Measurements from ENCODE around the gene HS3ST3A1.

Gene HS3ST3A1

GRCh38 chr17:13598353-13599167 is 3.2 kb downstream of the HS3ST3A1 start:
- no peak for DNase-seq (ENCODE audit: low read depth in 2 of 2)

DNA sequence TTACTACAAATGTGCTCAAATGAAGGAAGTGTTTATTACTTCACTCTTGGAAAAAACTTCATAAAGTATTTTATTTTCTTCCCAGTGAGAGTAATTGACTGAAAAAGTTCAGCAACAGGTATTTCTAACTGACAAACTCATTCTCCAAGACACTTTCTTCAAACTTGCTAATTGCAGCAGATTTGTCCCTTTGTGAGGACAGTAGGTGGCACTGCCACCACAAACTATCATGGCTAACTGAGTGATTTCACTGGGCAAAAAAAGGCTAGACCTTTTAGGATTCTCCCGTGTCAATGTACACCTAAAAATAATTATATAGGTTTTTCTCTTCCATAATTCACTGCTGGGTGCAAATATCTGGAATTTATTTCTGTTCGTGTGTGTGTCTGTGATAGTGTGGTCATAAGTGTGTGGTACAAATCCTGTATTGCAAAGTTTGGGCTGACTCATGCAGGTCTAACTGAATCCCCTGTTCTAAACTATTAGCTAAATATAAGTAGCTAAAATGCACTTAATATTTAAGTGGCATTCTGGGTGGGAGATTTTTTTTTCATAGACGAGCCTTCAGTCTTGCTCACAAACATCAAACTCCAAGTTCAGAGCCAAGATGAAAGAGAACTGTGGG is 3.9 kb downstream of the HS3ST3A1 start:
- DNase-seq (ENCODE audit: low read depth in 2 of 2): no peak

DNA sequence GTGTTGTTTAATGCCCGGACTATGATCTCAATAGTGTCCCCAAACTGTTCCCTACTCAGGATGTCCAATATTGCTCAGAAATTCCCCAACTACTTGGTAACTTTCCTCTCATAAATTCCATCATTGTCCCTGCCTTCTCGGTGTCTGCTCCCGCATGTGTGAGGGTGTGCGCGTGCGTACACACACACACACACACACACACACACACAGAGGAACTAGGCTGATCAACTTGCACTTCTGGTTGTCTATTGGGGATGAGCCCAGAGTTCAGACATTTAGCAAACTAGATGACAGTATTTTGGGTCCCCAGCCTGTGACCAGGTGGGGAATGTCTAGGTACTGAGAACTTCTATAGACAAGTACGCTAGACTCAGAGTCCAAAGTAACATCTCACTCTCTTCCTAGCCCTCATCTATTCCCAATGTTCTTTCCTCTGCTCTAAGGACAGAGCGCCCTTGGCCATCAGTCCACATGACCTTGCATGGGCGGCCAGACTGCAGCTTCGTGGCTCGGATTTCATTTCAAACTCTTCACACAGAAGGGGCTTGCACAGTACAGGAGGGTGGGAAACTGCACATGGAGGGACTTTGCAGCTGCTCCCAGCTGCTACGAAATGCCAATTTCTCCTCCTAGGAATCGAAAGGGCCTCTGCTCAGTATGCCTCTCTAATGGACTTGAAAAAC is 5.3 kb downstream of the HS3ST3A1 start:
- DNase-seq (ENCODE audit: low read depth in 2 of 2): no peak

- no peak for DNase-seq (ENCODE audit: low read depth in 2 of 2)
Measured at GRCh38 chr17:13595599-13595899, 6.2 kb downstream of the HS3ST3A1 start.

- DNase-seq (ENCODE audit: low read depth in 2 of 2): peak; percentile 59 to 89
Measured at GRCh38 chr17:13594762-13595598, 6.7 kb downstream of the HS3ST3A1 start.

- DNase-seq (ENCODE audit: low read depth in 2 of 2): no peak
Measured at GRCh38 chr17:13594310-13594709, 7.4 kb downstream of the HS3ST3A1 start.

DNA sequence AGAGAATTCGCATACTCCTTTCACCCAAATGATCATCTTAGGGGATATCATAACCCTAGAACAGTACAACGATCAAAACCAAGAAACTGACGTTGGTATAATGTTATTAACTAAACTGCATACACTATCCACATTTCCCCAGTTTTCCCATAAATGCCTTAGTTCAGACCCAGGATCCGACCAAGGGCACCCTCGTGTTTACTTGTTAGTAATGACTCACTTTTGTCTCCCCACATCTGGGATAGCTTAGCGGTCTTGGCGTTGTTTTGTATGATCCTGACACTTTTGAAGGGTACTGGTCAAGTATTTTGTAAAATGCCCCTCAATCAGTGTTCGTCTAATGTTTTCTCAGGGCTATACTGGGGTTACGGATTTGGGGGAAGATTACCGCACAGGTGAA is 8.0 kb downstream of the HS3ST3A1 start:
- no peak for DNase-seq (ENCODE audit: low read depth in 2 of 2)

DNA sequence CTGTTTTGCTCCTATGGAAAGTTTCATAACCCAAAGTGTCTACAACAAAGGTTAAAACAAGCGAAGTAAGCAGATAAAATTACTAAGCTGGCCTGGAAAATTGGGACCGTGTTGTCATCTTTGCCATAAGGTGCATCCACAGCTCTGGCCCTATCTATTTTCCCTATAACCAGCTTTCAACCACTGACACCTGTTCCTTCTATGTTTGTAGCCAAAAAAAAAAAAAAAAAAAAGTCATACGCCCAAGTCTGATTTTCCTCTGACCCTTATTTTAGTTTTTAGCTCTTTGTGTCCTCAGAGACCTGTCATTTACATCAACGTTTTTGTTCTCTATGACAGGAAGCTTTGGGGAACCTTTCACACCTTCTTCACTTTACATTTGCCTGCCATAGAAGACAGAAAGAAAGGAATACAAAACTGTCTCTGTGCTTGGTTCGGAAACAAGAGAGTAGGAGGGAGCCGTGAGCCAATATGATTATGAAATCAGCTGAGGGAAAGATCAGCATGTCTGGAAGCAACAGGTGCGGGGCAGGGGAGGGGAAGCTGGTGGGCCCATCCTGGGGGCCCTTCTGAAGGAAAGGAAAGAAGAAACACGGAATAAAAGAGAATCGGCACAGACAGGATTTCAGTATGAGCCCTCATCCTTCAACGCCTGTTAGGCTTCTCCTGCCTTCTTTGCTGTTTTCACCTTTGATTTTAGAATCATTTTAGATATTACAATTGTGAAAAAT is 8.5 kb downstream of the HS3ST3A1 start:
- no peak for DNase-seq (ENCODE audit: low read depth in 2 of 2)

- no peak for DNase-seq (ENCODE audit: low read depth in 2 of 2)
Measured at GRCh38 chr17:13592427-13592826, 9.3 kb downstream of the HS3ST3A1 start.

DNA sequence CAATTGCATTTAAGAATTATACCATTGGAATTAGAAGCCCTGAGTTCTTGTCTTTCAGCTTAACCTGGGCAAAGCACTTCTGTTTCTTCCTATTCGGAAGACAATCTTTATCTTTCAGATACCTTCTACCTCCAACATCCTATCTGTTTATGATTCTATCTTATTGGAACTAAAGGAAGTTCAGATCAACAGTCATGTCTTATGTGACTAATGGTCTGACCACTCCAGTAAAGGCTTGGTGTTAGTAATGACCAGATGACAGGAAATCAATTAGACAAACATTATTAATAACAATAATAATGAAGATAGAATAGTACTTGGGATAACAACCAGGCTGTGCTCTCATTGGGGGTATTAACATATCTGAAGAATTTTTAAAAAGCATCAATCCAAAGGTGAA is 11.3 kb downstream of the HS3ST3A1 start:
- DNase-seq (ENCODE audit: low read depth in 2 of 2): no peak

GRCh38 chr17:13589658-13590057 is 12.1 kb downstream of the HS3ST3A1 start:
- DNase-seq (ENCODE audit: low read depth in 2 of 2): no peak

DNA sequence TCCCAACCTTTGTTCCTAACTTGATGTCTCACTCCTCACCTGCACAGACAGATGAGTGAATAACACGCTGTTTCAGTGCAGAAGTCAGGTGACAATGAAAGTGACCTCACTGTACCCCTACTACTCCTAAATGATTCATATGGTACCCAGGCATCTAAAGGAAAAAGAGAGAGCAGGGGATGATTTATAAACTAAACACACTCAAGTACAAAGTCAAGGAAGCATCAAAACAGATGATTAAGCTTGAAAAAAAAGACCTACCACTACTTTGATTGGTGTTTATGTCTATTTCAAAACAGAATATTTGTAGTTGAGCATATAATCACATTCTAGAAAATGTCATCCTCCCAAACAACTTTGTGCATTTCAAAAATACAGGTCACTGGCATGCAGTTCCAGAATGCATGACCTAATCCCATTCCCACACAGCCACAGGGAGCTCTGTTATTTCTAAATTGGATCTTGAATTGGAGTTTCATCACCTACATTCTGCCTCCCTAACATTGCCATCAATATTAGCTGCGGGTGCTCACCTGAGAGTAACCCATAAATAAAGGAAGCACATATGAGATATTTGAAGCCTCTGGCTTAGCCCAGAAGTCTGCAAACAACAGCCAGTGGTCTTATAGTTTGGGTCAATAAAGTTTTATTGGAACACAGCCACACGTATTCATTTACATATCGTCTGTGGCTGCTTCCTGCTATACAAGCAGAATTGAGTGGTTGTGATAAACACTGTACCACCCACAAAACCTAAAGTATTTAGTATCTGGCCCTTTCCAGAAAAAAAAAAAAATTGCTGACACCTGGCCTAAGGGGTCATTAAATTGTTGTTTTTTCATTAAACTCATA is 14.0 kb downstream of the HS3ST3A1 start:
- DNase-seq (ENCODE audit: low read depth in 2 of 2): no peak

DNA sequence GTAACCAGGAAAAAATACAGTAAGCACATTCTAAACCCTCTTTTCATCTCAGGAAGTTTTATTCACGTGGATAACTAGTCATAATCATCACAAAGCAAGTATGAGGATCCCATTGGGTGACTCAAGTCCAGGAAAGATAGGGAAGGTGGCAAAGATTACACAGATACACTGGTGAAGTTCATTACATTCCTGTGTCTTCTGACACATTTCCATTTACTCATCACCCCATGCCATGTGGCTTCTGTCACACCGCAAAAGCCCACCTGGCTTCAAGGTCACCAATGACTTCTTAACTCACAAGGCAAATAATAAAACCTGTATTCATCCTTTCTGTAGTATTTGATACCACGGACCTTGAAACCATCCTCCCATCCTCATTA is 17.0 kb downstream of the HS3ST3A1 start:
- DNase-seq (ENCODE audit: low read depth in 2 of 2): no peak

- no peak for DNase-seq (ENCODE audit: low read depth in 2 of 2)
Measured at GRCh38 chr17:13583996-13584700, 17.6 kb downstream of the HS3ST3A1 start.

- no peak for DNase-seq (ENCODE audit: low read depth in 2 of 2)
Measured at GRCh38 chr17:13582776-13583547, 18.8 kb downstream of the HS3ST3A1 start.

DNA sequence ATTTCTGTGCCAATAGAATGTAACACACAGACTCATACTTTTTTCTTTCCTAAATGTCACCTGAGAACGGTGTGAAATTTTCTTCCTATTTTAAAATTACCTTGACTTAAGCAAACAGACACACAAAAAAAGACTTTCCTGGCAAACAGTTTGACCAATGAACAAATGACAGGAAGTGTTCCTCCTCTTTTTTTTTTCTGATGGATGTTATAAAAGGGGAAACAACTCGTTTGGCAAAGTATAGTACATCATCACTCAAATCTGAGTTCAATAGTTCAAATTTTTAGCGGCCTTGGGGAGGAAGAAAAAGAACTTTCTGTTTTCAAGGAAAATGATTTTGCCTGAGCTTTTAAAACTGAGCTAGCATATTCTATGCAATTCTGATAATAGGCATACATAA is 19.8 kb downstream of the HS3ST3A1 start:
- DNase-seq (ENCODE audit: low read depth in 2 of 2): no peak

DNA sequence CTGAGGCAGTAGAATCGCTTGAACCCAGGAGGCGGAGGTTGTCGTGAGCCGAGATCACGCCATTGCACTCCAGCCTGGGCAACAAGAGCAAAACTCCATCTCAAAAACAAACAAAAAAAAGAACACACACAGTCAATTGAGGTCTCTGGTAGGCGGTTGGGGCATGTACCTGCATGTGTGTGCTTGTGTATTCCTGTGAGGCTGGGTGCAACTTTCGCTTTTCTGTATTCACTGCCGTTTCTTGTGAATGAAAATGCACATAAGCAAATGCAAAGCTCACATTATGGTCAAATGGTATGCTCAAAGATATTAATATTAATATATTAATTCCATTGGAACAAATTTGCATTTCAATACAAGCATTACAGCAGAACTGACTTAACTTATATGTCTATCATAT is 20.9 kb downstream of the HS3ST3A1 start:
- DNase-seq (ENCODE audit: low read depth in 2 of 2): no peak

DNA sequence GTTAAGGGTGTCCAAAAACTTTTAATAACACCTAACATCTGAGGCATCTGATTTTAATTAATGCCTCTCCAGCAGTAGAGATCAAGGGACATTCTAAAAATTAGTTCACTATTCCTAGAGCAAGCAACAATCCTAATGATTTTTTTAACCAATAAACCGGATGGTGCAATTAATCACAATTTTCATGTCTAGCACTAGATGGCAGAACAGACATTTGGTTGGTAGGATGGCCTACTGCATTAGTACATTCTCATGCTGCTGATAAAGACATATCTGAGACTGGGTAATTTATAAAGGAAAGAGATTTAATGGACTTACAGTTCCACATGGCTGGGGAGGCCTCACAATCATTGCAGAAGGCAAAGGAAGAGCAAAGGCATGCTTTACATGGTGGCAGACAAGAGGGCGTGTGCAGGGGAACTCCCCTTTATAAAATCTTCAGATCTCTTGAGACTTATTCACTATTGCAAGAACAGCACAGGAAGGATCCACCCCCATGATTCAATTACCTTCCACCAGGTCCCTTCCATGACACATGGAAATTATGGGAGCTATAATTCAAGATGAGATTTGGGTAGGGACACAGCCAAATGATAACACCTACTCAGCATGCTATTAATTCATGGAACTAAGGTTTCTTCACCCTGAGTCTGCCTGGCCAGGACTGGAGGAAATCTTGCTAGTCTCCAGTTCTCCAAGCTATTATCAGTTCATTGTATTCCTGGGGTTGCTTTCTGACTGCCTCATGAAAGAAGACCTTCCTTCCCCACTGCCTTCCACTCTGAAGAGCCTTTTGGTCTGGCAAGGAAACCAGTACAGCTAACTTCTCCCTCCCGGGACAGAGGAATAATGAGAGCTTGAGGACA is 24.8 kb downstream of the HS3ST3A1 start:
- no peak for DNase-seq (ENCODE audit: low read depth in 2 of 2)
